ENCODE data around the gene CNKSR2. TPM values are rescaled to one million over a fixed set of nuclear protein-coding genes. Genes with fewer than 3 reads are reported as not detected.
A peak's percentile ranks its signal among the peaks of the same experiment; 100 is the strongest.

CNKSR2 gene
- total RNA-seq, 1 donor from 2014 or later: 54.5 TPM

DNA sequence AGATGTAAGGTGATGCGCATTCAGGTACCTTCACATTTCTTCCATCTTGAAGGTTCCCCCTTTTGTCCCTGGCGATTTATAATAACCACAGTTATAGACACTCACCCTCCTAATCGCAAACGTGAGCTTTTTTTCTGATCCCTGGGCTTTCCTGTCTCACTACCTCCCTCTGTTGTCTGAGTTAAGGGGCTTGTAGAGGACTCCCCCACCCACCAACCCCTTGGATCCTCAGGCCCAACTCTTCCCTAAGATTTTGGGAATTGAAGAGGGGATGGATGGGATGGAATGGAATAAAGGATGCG is 1.4 kb downstream of the CNKSR2 start:
- no peak for TF ChIP-seq EZH2 (IDR thresholded peaks at IDR 0.05)
- TF ChIP-seq, protein P1, sequence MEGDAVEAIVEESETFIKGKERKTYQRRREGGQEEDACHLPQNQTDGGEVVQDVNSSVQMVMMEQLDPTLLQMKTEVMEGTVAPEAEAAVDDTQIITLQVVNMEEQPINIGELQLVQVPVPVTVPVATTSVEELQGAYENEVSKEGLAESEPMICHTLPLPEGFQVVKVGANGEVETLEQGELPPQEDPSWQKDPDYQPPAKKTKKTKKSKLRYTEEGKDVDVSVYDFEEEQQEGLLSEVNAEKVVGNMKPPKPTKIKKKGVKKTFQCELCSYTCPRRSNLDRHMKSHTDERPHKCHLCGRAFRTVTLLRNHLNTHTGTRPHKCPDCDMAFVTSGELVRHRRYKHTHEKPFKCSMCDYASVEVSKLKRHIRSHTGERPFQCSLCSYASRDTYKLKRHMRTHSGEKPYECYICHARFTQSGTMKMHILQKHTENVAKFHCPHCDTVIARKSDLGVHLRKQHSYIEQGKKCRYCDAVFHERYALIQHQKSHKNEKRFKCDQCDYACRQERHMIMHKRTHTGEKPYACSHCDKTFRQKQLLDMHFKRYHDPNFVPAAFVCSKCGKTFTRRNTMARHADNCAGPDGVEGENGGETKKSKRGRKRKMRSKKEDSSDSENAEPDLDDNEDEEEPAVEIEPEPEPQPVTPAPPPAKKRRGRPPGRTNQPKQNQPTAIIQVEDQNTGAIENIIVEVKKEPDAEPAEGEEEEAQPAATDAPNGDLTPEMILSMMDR (IDR thresholded peaks at IDR 0.05): peak; percentile 44
- Histone ChIP-seq H2AFZ (replicated peaks) (no peak overlapping the region), H4K20me1 (ENCODE audit: low read depth) (peaks cover 16% of the 10 kb centered on the region), H3K36me3 (no peaks in the 10 kb centered on the region), H3K4me3 (peak overlapping the region; percentile 59), H3K9ac (no peak overlapping the region), H3K27ac (no peak overlapping the region), H3K4me1 (no peaks in the 10 kb centered on the region), H3K9me3 (ENCODE audit: low read depth) (no peaks in the 10 kb centered on the region), H3F3A (ENCODE audit: low read depth) (no peaks in the 10 kb centered on the region), H3K4me2 (peak overlapping the region; percentile 76), H3K79me2 (ENCODE audit: low read depth) (peaks cover 70% of the 10 kb centered on the region), H3K27me3 (no peaks in the 10 kb centered on the region)
- H3K9me3 Mint-ChIP-seq: peaks cover 5% of the 10 kb centered on the region
- DNase-seq (ENCODE audit: low spot score): peak; percentile 64
- H3K27ac Mint-ChIP-seq: no peak overlapping the region
- H3K4me3 Mint-ChIP-seq: peak overlapping the region; percentile 94
- H3K27me3 Mint-ChIP-seq (ENCODE audit: insufficient read depth, low read depth): no peaks in the 10 kb centered on the region
- peaks cover 22% of the 10 kb centered on the region for H3K4me1 Mint-ChIP-seq
- peaks cover under 1% of the 10 kb centered on the region for H3K36me3 Mint-ChIP-seq

DNA sequence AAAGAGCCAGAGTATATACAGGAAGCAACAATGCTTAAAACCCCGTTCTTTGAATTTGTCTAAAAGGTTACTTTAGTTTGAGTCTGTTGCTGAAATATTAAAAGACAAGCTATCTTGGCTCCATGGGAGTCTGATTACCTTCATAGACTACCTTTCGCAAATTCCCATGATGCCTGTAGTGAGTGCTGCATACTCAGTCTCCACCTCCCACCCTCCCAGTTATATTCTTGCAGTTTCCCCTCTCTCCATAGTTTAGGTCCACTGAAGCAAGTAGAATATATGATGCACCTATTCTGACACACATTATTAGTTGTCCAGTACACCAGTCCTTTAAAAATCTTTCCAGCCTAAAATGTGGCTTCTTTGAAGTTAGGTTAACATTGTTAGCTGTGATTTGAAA is 2.4 kb downstream of the CNKSR2 start:
- TF ChIP-seq, protein P1 (IDR thresholded peaks at IDR 0.05): no peak
- TF ChIP-seq EZH2 (IDR thresholded peaks at IDR 0.05) (no peak), EZH2phosphoT487 (IDR thresholded peaks at IDR 0.05) (no peak)
- Mint-ChIP-seq H3K27ac (no peak overlapping the region), H3K4me1 (peaks cover 22% of the 10 kb centered on the region), H3K9me3 (peaks cover 5% of the 10 kb centered on the region), H3K4me3 (peak overlapping the region; percentile 94), H3K27me3 (ENCODE audit: insufficient read depth, low read depth) (no peaks in the 10 kb centered on the region), H3K36me3 (peaks cover 4% of the 10 kb centered on the region)
- no peak for DNase-seq (ENCODE audit: low spot score)
- no peaks in the 10 kb centered on the region for H3K4me1 ChIP-seq
- peaks cover 16% of the 10 kb centered on the region for H4K20me1 ChIP-seq (ENCODE audit: low read depth)
- peak overlapping the region; percentile 76 for H3K4me2 ChIP-seq
- H2AFZ ChIP-seq (replicated peaks): no peak overlapping the region
- H3K4me3 ChIP-seq: peak overlapping the region; percentile 59
- H3K9me3 ChIP-seq (ENCODE audit: low read depth): no peaks in the 10 kb centered on the region
- no peaks in the 10 kb centered on the region for H3K27me3 ChIP-seq
- H3K79me2 ChIP-seq (ENCODE audit: low read depth): peaks cover 80% of the 10 kb centered on the region
- no peak overlapping the region for H3K9ac ChIP-seq
- no peaks in the 10 kb centered on the region for H3K36me3 ChIP-seq
- no peak overlapping the region for H3K27ac ChIP-seq
- H3F3A ChIP-seq (ENCODE audit: low read depth): no peaks in the 10 kb centered on the region

DNA sequence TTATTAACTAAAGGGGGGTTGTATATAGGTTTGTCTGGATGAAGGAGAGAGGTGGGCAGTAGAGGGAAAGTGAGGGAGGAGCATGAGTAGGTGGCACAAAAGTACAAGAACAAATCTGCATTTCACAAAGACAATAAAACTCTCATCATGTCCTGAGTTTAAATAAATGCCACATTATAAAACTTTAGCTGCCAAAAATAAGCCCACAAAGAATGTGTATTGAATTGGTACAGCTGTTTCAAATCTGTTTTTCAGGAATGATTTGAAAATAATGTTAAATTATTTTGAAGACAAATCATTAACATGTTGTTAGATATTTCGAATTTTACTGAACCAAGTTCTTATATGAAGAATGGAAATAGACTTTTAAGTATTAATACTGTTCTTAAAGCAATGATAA is 5.8 kb downstream of the CNKSR2 start:
- H3K36me3 ChIP-seq: no peaks in the 10 kb centered on the region
- H3K4me2 ChIP-seq: no peak overlapping the region
- Mint-ChIP-seq H3K4me1 (peaks cover 19% of the 10 kb centered on the region), H3K27ac (no peak overlapping the region), H3K27me3 (ENCODE audit: insufficient read depth, low read depth) (no peaks in the 10 kb centered on the region), H3K4me3 (no peak overlapping the region), H3K9me3 (peaks cover 4% of the 10 kb centered on the region), H3K36me3 (peaks cover 5% of the 10 kb centered on the region)
- no peaks in the 10 kb centered on the region for H3K4me1 ChIP-seq
- peaks cover 100% of the 10 kb centered on the region for H3K79me2 ChIP-seq (ENCODE audit: low read depth)
- H3K27me3 ChIP-seq: no peaks in the 10 kb centered on the region
- H3K9me3 ChIP-seq (ENCODE audit: low read depth): no peaks in the 10 kb centered on the region
- no peak overlapping the region for H3K9ac ChIP-seq
- H3F3A ChIP-seq (ENCODE audit: low read depth): no peaks in the 10 kb centered on the region
- no peak overlapping the region for H3K27ac ChIP-seq
- no peak for DNase-seq (ENCODE audit: low spot score)
- no peak for TF ChIP-seq EZH2phosphoT487 (IDR thresholded peaks at IDR 0.05)
- TF ChIP-seq EZH2 (IDR thresholded peaks at IDR 0.05): no peak
- TF ChIP-seq, protein P1 (IDR thresholded peaks at IDR 0.05): no peak
- no peak overlapping the region for H3K4me3 ChIP-seq
- no peak overlapping the region for H2AFZ ChIP-seq (replicated peaks)
- peaks cover 24% of the 10 kb centered on the region for H4K20me1 ChIP-seq (ENCODE audit: low read depth)

All from neural progenitor cell (in vitro differentiated cells).